ENCODE data around the gene ENTREP1. TPM values are rescaled to one million over a fixed set of nuclear protein-coding genes. Genes with fewer than 3 reads are reported as not detected.
"Not testable (repeated sequence)": the region's sequence is repeated elsewhere in the genome, so short reads cannot be mapped to it uniquely, and the experiment has no call there.

The ENTREP1 gene
- total RNA-seq, 4 donors from 2014 or later = 2.3 to 6.3 (median 3.7) TPM

DNA sequence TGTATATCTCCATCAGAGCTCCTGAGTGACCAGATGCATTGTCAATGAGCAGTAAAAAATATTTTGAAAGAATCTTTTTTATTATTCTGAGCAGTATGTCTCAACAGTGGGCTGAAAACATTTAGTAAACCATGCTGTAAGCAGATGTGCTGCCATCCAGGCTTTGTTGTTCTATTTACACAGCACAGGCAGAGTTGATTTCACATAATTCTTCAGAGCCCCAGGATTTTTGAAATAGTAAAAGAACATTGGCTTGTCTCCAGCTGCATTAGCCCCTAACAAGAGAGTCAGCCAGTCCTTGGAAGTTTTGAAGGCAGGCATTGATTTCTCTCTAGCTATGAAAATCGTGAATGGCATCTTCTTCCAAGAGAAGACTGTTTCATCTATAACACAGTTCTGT is 25.2 kb upstream of the ENTREP1 start:
- H3K4me3 ChIP-seq = no peak overlapping the region
- DNase-seq (ENCODE audit: low spot score in 2 of 2) = no peak
- H3K27ac ChIP-seq = no peak overlapping the region
- no peaks in the 10 kb centered on the region for H3K36me3 ChIP-seq
- H3K4me1 ChIP-seq = peaks cover 0 to 4% (median 0%) of the 10 kb centered on the region in 4 donors
- no peaks in the 10 kb centered on the region for H3K27me3 ChIP-seq
- TF ChIP-seq EP300 (IDR thresholded peaks at IDR 0.05) (no peak), POLR2A (IDR thresholded peaks at IDR 0.05) (no peak)
- TF ChIP-seq, protein P1, sequence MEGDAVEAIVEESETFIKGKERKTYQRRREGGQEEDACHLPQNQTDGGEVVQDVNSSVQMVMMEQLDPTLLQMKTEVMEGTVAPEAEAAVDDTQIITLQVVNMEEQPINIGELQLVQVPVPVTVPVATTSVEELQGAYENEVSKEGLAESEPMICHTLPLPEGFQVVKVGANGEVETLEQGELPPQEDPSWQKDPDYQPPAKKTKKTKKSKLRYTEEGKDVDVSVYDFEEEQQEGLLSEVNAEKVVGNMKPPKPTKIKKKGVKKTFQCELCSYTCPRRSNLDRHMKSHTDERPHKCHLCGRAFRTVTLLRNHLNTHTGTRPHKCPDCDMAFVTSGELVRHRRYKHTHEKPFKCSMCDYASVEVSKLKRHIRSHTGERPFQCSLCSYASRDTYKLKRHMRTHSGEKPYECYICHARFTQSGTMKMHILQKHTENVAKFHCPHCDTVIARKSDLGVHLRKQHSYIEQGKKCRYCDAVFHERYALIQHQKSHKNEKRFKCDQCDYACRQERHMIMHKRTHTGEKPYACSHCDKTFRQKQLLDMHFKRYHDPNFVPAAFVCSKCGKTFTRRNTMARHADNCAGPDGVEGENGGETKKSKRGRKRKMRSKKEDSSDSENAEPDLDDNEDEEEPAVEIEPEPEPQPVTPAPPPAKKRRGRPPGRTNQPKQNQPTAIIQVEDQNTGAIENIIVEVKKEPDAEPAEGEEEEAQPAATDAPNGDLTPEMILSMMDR (IDR thresholded peaks at IDR 0.05) = no peak
- WGBS, 2 donors = 23 to 27% methylated on average over 1 of the region's 1 CpG
- H3K9me3 ChIP-seq = no peaks in the 10 kb centered on the region

DNA sequence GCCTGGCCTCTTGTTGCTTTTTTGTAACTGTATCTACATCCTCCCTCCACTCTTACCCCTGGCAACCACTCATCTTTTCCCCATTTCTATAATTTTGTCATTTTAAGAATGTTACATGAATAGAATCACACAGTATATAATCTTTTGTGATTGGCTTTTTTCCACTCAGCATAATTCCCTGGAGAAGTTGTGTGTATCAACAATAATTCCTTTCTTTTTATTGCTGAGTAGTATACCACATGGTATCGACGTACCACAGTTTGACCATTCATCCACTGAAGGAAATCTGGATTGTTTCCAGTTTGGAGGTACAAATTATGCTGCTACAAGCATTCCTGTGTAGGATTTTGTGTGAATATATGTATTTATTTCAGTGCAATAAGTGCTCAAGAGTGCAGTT is 21.7 kb upstream of the ENTREP1 start:
- Histone ChIP-seq H3K27ac (no peak overlapping the region), H3K9me3 (no peaks in the 10 kb centered on the region), H3K36me3 (no peaks in the 10 kb centered on the region), H3K27me3 (no peaks in the 10 kb centered on the region), H3K4me1 (no peaks in the 10 kb centered on the region), H3K4me3 (no peak overlapping the region)
- no peak for DNase-seq (ENCODE audit: low spot score in 2 of 2)
- WGBS, 2 donors = 49 to 56% methylated on average over 2 of the region's 2 CpGs
- TF ChIP-seq EP300 (IDR thresholded peaks at IDR 0.05) (no peak), POLR2A (IDR thresholded peaks at IDR 0.05) (no peak)
- TF ChIP-seq, protein P1 (IDR thresholded peaks at IDR 0.05) = no peak

DNA sequence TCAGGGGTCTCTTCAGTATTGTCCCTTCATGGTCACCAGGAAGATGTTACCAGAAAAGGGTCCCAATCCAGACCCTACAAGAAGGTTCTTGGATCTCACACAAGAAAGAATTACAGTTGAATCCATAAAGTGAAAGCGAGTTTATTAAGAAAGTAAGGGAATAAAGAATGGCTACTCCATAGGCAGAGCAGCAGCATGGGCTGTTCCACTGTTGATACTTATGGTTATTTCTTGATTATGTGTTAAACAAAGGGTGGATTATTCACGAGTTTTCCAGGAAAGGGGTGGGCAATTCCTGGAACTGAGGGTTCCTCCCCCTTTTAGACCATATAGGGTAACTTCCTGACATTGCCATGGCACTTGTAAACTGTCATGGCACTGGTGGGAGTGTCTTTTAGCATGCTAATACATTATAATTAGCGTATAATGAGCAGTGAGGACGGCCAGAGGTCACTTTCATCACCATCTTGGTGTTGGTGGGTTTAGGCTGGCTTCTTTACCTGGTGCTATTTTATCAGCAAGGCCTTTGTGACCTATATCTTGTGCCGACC is 18.0 kb upstream of the ENTREP1 start:
- not testable (repeated sequence) for H3K36me3 ChIP-seq; H3K9me3 ChIP-seq; H3K27ac ChIP-seq; DNase-seq (ENCODE audit: low spot score in 2 of 2); H3K27me3 ChIP-seq; H3K4me1 ChIP-seq; H3K4me3 ChIP-seq
- 78 to 85% methylated on average over 5 of the region's 5 CpGs for WGBS, 2 donors

DNA sequence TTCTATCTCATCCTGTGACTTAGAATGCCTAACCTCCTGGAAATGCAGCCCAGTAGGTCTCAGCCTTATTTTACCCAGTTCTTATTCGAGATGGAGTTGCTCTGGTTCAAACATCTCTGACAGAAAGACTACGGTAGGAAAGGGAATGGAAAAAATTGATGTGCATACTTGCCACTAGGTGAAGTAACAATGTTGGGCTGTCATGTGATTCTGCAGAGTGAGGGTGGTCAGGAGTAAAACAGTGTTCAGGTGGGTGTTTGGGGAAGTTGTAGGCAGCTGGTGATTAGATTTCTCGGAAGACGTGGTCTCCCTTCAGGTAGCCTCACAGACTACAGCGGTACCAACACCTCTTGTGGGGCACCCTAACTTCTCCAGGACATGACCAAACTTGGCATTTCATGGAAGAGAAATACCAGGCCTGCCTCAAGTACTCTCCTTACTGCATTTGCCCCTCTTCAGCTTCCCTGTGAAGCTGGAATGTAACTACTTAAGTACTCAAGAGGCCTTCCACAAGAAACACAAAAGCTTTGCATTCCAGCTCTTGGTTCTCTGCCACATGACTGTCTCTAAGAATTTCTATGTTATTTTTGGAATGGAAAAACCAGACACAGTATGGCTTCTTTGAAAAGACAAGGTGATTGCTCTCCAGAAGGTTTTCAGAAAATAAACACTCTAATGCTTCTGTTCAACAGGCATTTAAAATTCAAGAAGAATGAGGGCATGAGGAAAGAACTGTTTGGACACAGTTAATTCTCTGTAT is 17.4 kb upstream of the ENTREP1 start:
- no peak overlapping the region for H3K27ac ChIP-seq
- no peak for DNase-seq (ENCODE audit: low spot score in 2 of 2)
- no peak overlapping the region for H3K4me3 ChIP-seq
- peaks cover 0 to under 1% (median 0%) of the 10 kb centered on the region in 4 donors for H3K9me3 ChIP-seq
- H3K4me1 ChIP-seq = no peaks in the 10 kb centered on the region
- WGBS, 2 donors = 79 to 81% methylated on average over 5 of the region's 5 CpGs
- no peaks in the 10 kb centered on the region for H3K27me3 ChIP-seq
- H3K36me3 ChIP-seq = no peaks in the 10 kb centered on the region
- TF ChIP-seq EP300 (IDR thresholded peaks at IDR 0.05) = no peak
- no peak for TF ChIP-seq POLR2A (IDR thresholded peaks at IDR 0.05)
- TF ChIP-seq, protein P1 (IDR thresholded peaks at IDR 0.05) = no peak

DNA sequence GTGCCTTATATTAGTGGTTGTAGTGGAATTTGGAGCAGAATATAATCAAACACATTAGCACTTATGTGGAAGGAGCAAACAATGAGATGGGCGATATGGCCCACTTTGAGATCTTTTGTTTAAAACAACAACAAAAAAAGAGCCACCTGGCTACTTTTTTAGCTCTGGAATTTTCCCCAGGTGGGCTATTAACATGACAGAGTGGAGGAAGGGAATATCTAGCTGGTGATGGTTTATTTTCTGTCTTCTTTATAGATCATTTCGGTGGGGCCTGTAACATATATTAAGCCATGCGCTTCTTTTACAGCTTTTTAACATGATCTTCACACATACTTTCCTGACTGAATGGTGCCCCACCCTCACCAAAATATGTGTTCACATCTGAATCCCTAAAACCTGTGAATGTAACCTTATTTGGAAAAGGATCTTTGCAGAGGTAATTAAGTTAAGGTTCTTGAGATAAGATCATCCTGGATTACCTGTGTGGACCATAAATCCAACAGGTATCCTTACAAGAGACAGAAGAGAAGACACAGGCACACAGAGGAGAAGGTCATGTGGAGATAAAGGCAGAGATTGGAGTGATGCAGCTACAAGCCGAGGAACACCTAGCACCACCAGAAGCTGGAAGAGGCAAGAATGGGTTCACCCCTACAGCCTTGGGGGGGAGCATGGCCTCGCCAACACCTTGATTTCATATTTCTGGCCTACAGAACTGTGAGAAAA is 16.6 kb upstream of the ENTREP1 start:
- 80 to 84% methylated on average over 5 of the region's 5 CpGs for WGBS, 2 donors
- Histone ChIP-seq H3K4me1 (no peaks in the 10 kb centered on the region), H3K27me3 (no peaks in the 10 kb centered on the region), H3K27ac (no peak overlapping the region), H3K9me3 (peaks cover 0 to 8% (median 0%) of the 10 kb centered on the region in 4 donors), H3K36me3 (no peaks in the 10 kb centered on the region), H3K4me3 (no peak overlapping the region)
- no peak for DNase-seq (ENCODE audit: low spot score in 2 of 2)
- TF ChIP-seq, protein P1 (IDR thresholded peaks at IDR 0.05) = no peak
- TF ChIP-seq EP300 (IDR thresholded peaks at IDR 0.05) (no peak), POLR2A (IDR thresholded peaks at IDR 0.05) (no peak)
